GM18517 (cell line): ENCODE measurements around the gene DCP2.

Experiments
- ATAC-seq: cut with Tn5 transposase; IDR thresholded peaks from one replicate; pipeline ENCODE4 v1.9.1; 2021; ENCODE audit warnings: mild to moderate bottlenecking, moderate library complexity; ENCODE audit not compliant: unreplicated experiment

DCP2 gene

GRCh38 chr5:113042491-113043243 lies 66.1 kb downstream of the DCP2 start:
- no peak for ATAC-seq

- no peak for ATAC-seq
Observed at GRCh38 chr5:113043491-113043931, 66.9 kb downstream of the DCP2 start.

GRCh38 chr5:113044776-113045465 lies 68.3 kb downstream of the DCP2 start:
- ATAC-seq = no peak

- no peak for ATAC-seq
Observed at GRCh38 chr5:113047234-113047633, 70.6 kb downstream of the DCP2 start.

- ATAC-seq = peak; percentile 90
Observed at GRCh38 chr5:113047733-113048652, 71.4 kb downstream of the DCP2 start.

GRCh38 chr5:113048931-113049330 lies 72.3 kb downstream of the DCP2 start:
- ATAC-seq = no peak

GRCh38 chr5:113050721-113051382 lies 74.3 kb downstream of the DCP2 start:
- ATAC-seq = no peak

GRCh38 chr5:113052041-113052795 lies 75.6 kb downstream of the DCP2 start:
- no peak for ATAC-seq

- ATAC-seq = no peak
Observed at GRCh38 chr5:113053511-113053995, 77.0 kb downstream of the DCP2 start.

GRCh38 chr5:113054899-113055298 lies 78.3 kb downstream of the DCP2 start:
- no peak for ATAC-seq

GRCh38 chr5:113056988-113057387 lies 80.4 kb downstream of the DCP2 start:
- ATAC-seq = no peak

- ATAC-seq = no peak
Observed at GRCh38 chr5:113057557-113057984, 81.0 kb downstream of the DCP2 start.

- ATAC-seq = no peak
Observed at GRCh38 chr5:113058269-113058668, 81.7 kb downstream of the DCP2 start.

- ATAC-seq = no peak
Observed at GRCh38 chr5:113058706-113059226, 82.2 kb downstream of the DCP2 start.

- no peak for ATAC-seq
Observed at GRCh38 chr5:113059232-113060040, 82.8 kb downstream of the DCP2 start.

- ATAC-seq = no peak
Observed at GRCh38 chr5:113060408-113061025, 83.9 kb downstream of the DCP2 start.

GRCh38 chr5:113061846-113062780 lies 85.5 kb downstream of the DCP2 start:
- no peak for ATAC-seq
